HepG2 (cell line): ENCODE data around the gene ITPRIPL1. TPM values are rescaled to one million over a fixed set of nuclear protein-coding genes. Genes with fewer than 3 reads are reported as not detected.

Experiments used
- AFF4 ChIP-seq: sonication (generic); formaldehyde crosslinking; IDR thresholded peaks from 2 replicates; pipeline ENCODE4 v1.4.0; 2020; ENCODE audit warnings: missing genetic modification reagents
- AHDC1 ChIP-seq: sonication (generic); formaldehyde crosslinking; IDR thresholded peaks from 2 replicates; pipeline ENCODE4 v1.5.1; 2020; ENCODE audit warnings: mild to moderate bottlenecking, missing genetic modification reagents, borderline replicate concordance
- GZF1 ChIP-seq: sonication (generic); formaldehyde crosslinking; IDR thresholded peaks from 2 replicates; pipeline ENCODE4 v1.5.1; 2020; ENCODE audit warnings: mild to moderate bottlenecking, missing genetic modification reagents
- HNRNPK ChIP-seq: fragments of 200-400 bp; formaldehyde crosslinking; IDR thresholded peaks from 2 replicates; pipeline ENCODE4 v1.6.1; 2018; ENCODE audit warnings: low read length, low read depth, moderate library complexity, mild to moderate bottlenecking; ENCODE audit not compliant: poor library complexity, severe bottlenecking
- KAT7 ChIP-seq: IDR thresholded peaks from 2 replicates; pipeline ENCODE4 v1.6.1; 2018; ENCODE audit warnings: borderline replicate concordance, missing compliant biosample characterization
- MEIS2 ChIP-seq: sonication (generic); formaldehyde crosslinking; IDR thresholded peaks from 2 replicates; pipeline ENCODE4 v1.9.0; 2021; ENCODE audit warnings: mild to moderate bottlenecking, missing genetic modification reagents
- NFYC ChIP-seq: IDR thresholded peaks from 2 replicates; pipeline ENCODE4 v1.6.1; 2016; ENCODE audit warnings: missing genetic modification reagents, missing compliant biosample characterization
- ONECUT2 ChIP-seq: sonication (generic); formaldehyde crosslinking; IDR thresholded peaks from 2 replicates; pipeline ENCODE4 v1.4.0; 2020; ENCODE audit warnings: missing genetic modification reagents
- STAG1 ChIP-seq: sonication (generic); formaldehyde crosslinking; IDR thresholded peaks from 2 replicates; pipeline ENCODE4 v1.4.0; 2020; ENCODE audit warnings: missing genetic modification reagents
- TIGD3 ChIP-seq: sonication (generic); formaldehyde crosslinking; IDR thresholded peaks from 2 replicates; pipeline ENCODE4 v1.5.1; 2020; ENCODE audit warnings: mild to moderate bottlenecking, missing genetic modification reagents, borderline replicate concordance
- ZNF343 ChIP-seq: sonication (generic); formaldehyde crosslinking; IDR thresholded peaks from 2 replicates; pipeline ENCODE4 v1.4.0; 2020; ENCODE audit warnings: mild to moderate bottlenecking, missing genetic modification reagents
- ZNF446 ChIP-seq: sonication (generic); formaldehyde crosslinking; IDR thresholded peaks from 2 replicates; pipeline ENCODE4 v1.5.0; 2020; ENCODE audit warnings: mild to moderate bottlenecking, missing genetic modification reagents
- ZNF564 ChIP-seq: sonication (generic); formaldehyde crosslinking; IDR thresholded peaks from 2 replicates; pipeline ENCODE4 v1.8.1; 2023; ENCODE audit warnings: mild to moderate bottlenecking, missing genetic modification reagents
- ZNF598 ChIP-seq: sonication (generic); formaldehyde crosslinking; IDR thresholded peaks from 2 replicates; pipeline ENCODE4 v1.5.1; 2020; ENCODE audit warnings: mild to moderate bottlenecking, missing genetic modification reagents, borderline replicate concordance
- ZNF773 ChIP-seq: sonication (generic); formaldehyde crosslinking; IDR thresholded peaks from 2 replicates; pipeline ENCODE4 v1.4.0; 2020; ENCODE audit warnings: missing genetic modification reagents, borderline replicate concordance
- ZNF839 ChIP-seq: sonication (generic); formaldehyde crosslinking; IDR thresholded peaks from 2 replicates; pipeline ENCODE4 v1.4.0; 2020; ENCODE audit warnings: missing genetic modification reagents, mild to moderate bottlenecking, borderline replicate concordance
- polyA plus RNA-seq, 8 experiments: library from polyadenylated mRNA; depleted of rRNA in 3 of 8; stranded (reverse) in 7 of 8; unstranded in 1 of 8; fragments of >200 nt; fragmentation: Illumina TruSeq in 4 of 8; extraction: Trizol in 4 of 8; gene quantifications; 2 replicates each; pipeline versions ENCODE4 v1.2.1 to v1.2.3, GENCODE V29; 2011 to 2016; ENCODE audit warnings: low read depth in 4 of 8, missing spikeins in 1 of 8, mixed read lengths in 1 of 8; ENCODE audit not compliant: insufficient read depth in 1 of 8
- total RNA-seq, 5 experiments: library from RNA; depleted of rRNA; stranded (reverse); fragments of >200 nt; fragmentation: Illumina TruSeq; extraction: Trizol; gene quantifications; 2 replicates each; pipeline ENCODE4 v1.2.3, GENCODE V29; 2016; ENCODE audit warnings: low read depth in 1 of 5

The ITPRIPL1 gene
- total and polyA plus RNA-seq, 2 of the 13 experiments (the other 11 are each of a cell fraction or from before 2014, with no cell fraction given): 4.3 to 11.7 TPM

DNA sequence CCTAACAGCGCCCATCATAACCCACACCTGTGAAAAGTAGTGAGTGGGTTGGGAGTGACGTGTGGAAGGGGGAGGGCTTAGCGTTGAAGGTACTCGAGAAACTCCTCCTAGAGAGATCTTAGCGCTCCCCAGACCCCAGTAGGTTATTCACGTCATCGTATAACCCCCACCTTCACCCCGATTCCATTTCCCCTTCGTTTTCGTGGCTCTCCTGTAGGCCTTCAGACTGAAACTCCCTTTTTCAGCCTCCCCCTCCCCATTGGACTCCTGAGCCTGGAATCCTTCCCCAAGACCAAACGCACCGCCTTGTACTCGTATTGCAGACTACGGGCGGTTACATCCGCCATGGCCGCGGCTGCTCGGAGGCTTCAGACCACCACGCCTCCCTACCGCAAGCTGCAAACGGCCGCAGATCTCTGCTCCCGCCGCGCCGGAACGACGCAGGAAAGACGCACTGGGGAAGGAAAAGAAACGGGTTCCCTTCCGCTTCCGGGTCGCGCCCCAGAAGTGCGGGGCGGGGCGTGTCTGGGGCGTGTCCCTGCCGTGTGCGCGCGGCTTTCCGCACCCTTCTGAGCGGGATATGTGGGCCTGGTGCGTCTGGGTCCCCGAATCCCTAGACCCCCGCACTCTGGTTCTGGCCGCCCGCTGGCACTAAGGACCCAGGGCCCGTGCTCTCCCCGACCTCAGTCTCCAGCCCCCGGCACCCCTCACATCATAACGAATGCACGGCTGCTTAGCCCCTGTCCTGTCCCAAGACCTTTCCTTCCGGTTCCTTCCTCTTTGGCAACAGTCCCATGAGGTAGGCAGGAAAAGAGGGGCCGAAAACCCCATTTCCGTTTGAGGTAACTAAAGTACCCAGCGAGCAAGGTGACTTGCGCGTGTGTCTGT, 19.8 kb upstream of the ITPRIPL1 start, which contains the start of gene SNRNP200 (continued):
- TF ChIP-seq AFF4 (CRISPR knock-in tag) (no peak), HNRNPK (peak; percentile 46), STAG1 (CRISPR knock-in tag) (no peak; the same call in none of the 2 replicates), GZF1 (CRISPR knock-in tag) (peak; percentile 84; the same call in 1 of the 2 replicates), ZNF564 (peak; percentile 60; the same call in 1 of the 2 replicates), ONECUT2 (CRISPR knock-in tag) (no peak), ZNF773 (CRISPR knock-in tag) (0 out of 2 replicates have a peak, but pooled peaks have one; percentile 64), NFYC (CRISPR knock-in tag) (no peak), ZNF343 (CRISPR knock-in tag) (peak; percentile 93), TIGD3 (peak; percentile 96), AHDC1 (CRISPR knock-in tag) (peak; percentile 30; the same call in 1 of the 2 replicates), ZNF598 (CRISPR knock-in tag) (peak; percentile 99), ZNF446 (CRISPR knock-in tag) (no peak), ZNF839 (CRISPR knock-in tag) (peak; percentile 98; the same call in 1 of the 2 replicates), MEIS2 (peak; percentile 93), KAT7 (CRISPR knock-in tag) (peak; percentile 90; the same call in 1 of the 2 replicates)
